GM21381 (cell line): ENCODE data around the gene PEX6.
"Not testable (repeated sequence)": the region's sequence is repeated elsewhere in the genome, so short reads cannot be mapped to it uniquely, and the experiment has no call there.

Experiments
- ATAC-seq: cut with Tn5 transposase; IDR thresholded peaks from one replicate; pipeline ENCODE4 v1.9.1; 2021; ENCODE audit warnings: mild to moderate bottlenecking, moderate library complexity; ENCODE audit not compliant: unreplicated experiment

Gene PEX6

GRCh38 chr6:42968126-42968701 lies 10.8 kb downstream of the PEX6 start:
- no peak for ATAC-seq

- ATAC-seq: no peak
Measured at GRCh38 chr6:42967228-42967627, 11.8 kb downstream of the PEX6 start.

- no peak for ATAC-seq
Measured at GRCh38 chr6:42966571-42966970, 12.4 kb downstream of the PEX6 start.

- no peak for ATAC-seq
Measured at GRCh38 chr6:42963855-42964605, 15.0 kb downstream of the PEX6 start.

- ATAC-seq: no peak
Measured at GRCh38 chr6:42963179-42963854, 15.7 kb downstream of the PEX6 start.

- no peak for ATAC-seq
Measured at GRCh38 chr6:42962502-42963178, 16.3 kb downstream of the PEX6 start.

GRCh38 chr6:42962096-42962495 lies 16.9 kb downstream of the PEX6 start:
- no peak for ATAC-seq

- ATAC-seq: no peak
Measured at GRCh38 chr6:42961020-42961470, 17.9 kb downstream of the PEX6 start.

- ATAC-seq: no peak
Measured at GRCh38 chr6:42960243-42961019, 18.6 kb downstream of the PEX6 start, which contains the start of gene GNMT. Gene GNMT, plus strand, starts transcription at chr6:42960754. Its CDS starts 14 bp downstream, at chr6:42960768.

GRCh38 chr6:42959917-42960242 lies 19.1 kb downstream of the PEX6 start:
- no peak for ATAC-seq

GRCh38 chr6:42958125-42958524 lies 20.9 kb downstream of the PEX6 start:
- no peak for ATAC-seq

- ATAC-seq: not testable (repeated sequence)
Measured at GRCh38 chr6:42954405-42954804, 24.6 kb downstream of the PEX6 start.

- ATAC-seq: no peak
Measured at GRCh38 chr6:42952389-42952788, 26.6 kb downstream of the PEX6 start.

GRCh38 chr6:42947950-42948349 lies 31.0 kb downstream of the PEX6 start:
- no peak for ATAC-seq

GRCh38 chr6:42942444-42942843 lies 36.5 kb downstream of the PEX6 start:
- ATAC-seq: no peak

GRCh38 chr6:42941356-42941755 lies 37.6 kb downstream of the PEX6 start:
- ATAC-seq: not testable (repeated sequence)

GRCh38 chr6:42940493-42941045 lies 38.4 kb downstream of the PEX6 start:
- no peak for ATAC-seq

- ATAC-seq: no peak
Measured at GRCh38 chr6:42939810-42940167, 39.2 kb downstream of the PEX6 start.

GRCh38 chr6:42938987-42939809 lies 39.8 kb downstream of the PEX6 start:
- ATAC-seq: no peak

- no peak for ATAC-seq
Measured at GRCh38 chr6:42938428-42938796, 40.6 kb downstream of the PEX6 start.
